ENCODE results near the gene PDSS2. TPM values are rescaled to one million over a fixed set of nuclear protein-coding genes. Genes with fewer than 3 reads are reported as not detected.

The PDSS2 gene
- total RNA-seq, 1 experiment from 2014 or later: 12.1 TPM

DNA sequence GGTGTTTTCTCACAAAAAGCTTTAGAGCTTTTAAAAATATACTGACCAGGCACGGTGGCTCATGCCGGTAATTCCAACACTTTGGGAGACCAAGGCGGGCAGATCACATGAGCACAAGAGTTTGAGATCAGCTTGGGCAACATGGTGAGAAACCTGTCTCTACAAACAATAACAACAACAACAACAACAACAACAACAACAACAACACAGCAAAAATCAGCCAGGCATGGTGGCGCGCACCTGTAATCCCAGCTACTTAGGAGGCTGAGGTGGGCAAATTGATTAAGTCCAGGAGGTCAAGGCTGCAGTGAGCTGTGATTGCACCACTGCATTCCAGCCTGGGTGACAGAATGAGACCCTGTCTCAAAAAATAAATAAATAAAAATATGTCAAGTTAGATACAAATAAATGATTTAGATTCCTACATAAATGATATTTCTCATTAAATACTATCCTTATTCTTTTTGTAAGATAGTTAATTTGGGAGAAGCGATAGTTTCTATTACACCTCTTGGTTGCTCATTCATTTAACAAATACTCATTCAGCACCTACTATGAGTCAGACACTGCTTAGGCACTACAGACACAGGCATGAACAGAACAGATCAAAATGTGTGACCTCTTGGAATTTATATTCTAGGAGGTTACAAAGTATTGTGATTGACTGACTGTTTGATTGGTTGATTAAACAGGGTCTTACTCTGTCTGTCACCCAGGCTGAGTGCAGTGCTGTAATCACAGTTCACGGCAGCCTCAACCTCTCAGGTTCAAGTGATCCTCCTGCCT is 260.5 kb downstream of the PDSS2 start:
- H4K91ac ChIP-seq (ENCODE audit: insufficient read length, low read depth, low read length): no peak overlapping the region
- H3K18ac ChIP-seq (ENCODE audit: insufficient read length, low read depth, low read length): no peak overlapping the region
- H2BK12ac ChIP-seq (ENCODE audit: insufficient read length, low read depth, low read length): no peak overlapping the region
- H2BK5ac ChIP-seq (ENCODE audit: insufficient read length, low read length): no peak overlapping the region
- no peak overlapping the region; a peak in 1 of 7 replicates for H3K27ac Mint-ChIP-seq
- no peak overlapping the region for H3K23ac ChIP-seq (ENCODE audit: insufficient read length, low read depth, low read length)
- no peak overlapping the region for H2BK20ac ChIP-seq (ENCODE audit: low read depth, low read length, poor library complexity, severe bottlenecking)
- no peak for DNase-seq
- no peaks in the 10 kb centered on the region for H4K20me1 ChIP-seq (ENCODE audit: control insufficient read depth, insufficient read depth, insufficient read length)
- no CpG with 5 or more reads among the region's 7 CpGs for WGBS (ENCODE audit: extremely low coverage, insufficient read length, low lambda C conversion rate)
- H2AK5ac ChIP-seq (ENCODE audit: insufficient read length, low read length): no peak overlapping the region
- no peak overlapping the region for H3K4ac ChIP-seq (ENCODE audit: low read depth, low read length)
- no peak overlapping the region for H3K56ac ChIP-seq (ENCODE audit: insufficient read length, low read depth, low read length)
- H3K9ac ChIP-seq (ENCODE audit: extremely low read depth, insufficient read length, low read length): no peak overlapping the region
- no peak overlapping the region for H2AFZ ChIP-seq (ENCODE audit: low read length)
- no peak overlapping the region for H2BK120ac ChIP-seq (ENCODE audit: low read depth, low read length, poor library complexity, severe bottlenecking)
- no peak overlapping the region for H3K14ac ChIP-seq (ENCODE audit: insufficient read depth, low read length)
- no peaks in the 10 kb centered on the region for H3K9me3 Mint-ChIP-seq
- no peaks in the 10 kb centered on the region for H3K9me3 ChIP-seq (ENCODE audit: control insufficient read depth, low read depth, low read length)
- H3K23me2 ChIP-seq (ENCODE audit: insufficient read length, low read depth, low read length, poor library complexity, severe bottlenecking): no peaks in the 10 kb centered on the region
- H3K36me3 Mint-ChIP-seq (ENCODE audit: insufficient read depth in 1 of 3, low read depth in 3 of 3): peaks cover 0 to 3% (median 0%) of the 10 kb centered on the region in 3 experiments; a peak in 1 of 7 replicates
- no peak overlapping the region for H2BK15ac ChIP-seq (ENCODE audit: low read depth, low read length)
- H3K4me3 Mint-ChIP-seq: no peak overlapping the region
- no peaks in the 10 kb centered on the region for H3K27me3 Mint-ChIP-seq (ENCODE audit: low read depth)
- no peak overlapping the region for H3K4me2 ChIP-seq (ENCODE audit: insufficient read depth, insufficient read length, low read length)
- no peaks in the 10 kb centered on the region for H3K79me1 ChIP-seq (ENCODE audit: insufficient read depth, low read depth, low read length, poor library complexity, severe bottlenecking)
- H3K4me1 ChIP-seq (ENCODE audit: insufficient read depth, low read length): no peaks in the 10 kb centered on the region
- no peak overlapping the region for H3K27ac ChIP-seq (ENCODE audit: insufficient read length, low read depth, low read length)
- H3K79me2 ChIP-seq (ENCODE audit: insufficient read depth, low read length): no peaks in the 10 kb centered on the region
- no peak overlapping the region for H4K5ac ChIP-seq (ENCODE audit: insufficient read length, low read depth, low read length)
- no peak for TF ChIP-seq CTCF (conservative IDR thresholded peaks at IDR 0.05)
- no peak overlapping the region for H4K8ac ChIP-seq (replicated peaks; ENCODE audit: insufficient read length, low read depth, low read length)
- H3T11ph ChIP-seq (ENCODE audit: low read length): no peak overlapping the region
- H3K4me1 Mint-ChIP-seq: no peaks in the 10 kb centered on the region; a peak in 1 of 4 replicates
- H3K27me3 ChIP-seq (ENCODE audit: insufficient read depth, low read length): no peaks in the 10 kb centered on the region
